GM18507 (cell line): Measurements from ENCODE around the gene GABRD.

Source experiments
- DNase-seq: peaks from one replicate; pipeline ENCODE4 v3.0.0; 2011; ENCODE audit warnings: low read depth; ENCODE audit not compliant: insufficient read length; ENCODE audit errors: extremely low spot score
- FAIRE-seq: peaks from 2 replicates; lab custom pipeline; 2011; peaks lifted over from hg19 to GRCh38; lab: Jason Lieb, UNC

GABRD gene

DNA sequence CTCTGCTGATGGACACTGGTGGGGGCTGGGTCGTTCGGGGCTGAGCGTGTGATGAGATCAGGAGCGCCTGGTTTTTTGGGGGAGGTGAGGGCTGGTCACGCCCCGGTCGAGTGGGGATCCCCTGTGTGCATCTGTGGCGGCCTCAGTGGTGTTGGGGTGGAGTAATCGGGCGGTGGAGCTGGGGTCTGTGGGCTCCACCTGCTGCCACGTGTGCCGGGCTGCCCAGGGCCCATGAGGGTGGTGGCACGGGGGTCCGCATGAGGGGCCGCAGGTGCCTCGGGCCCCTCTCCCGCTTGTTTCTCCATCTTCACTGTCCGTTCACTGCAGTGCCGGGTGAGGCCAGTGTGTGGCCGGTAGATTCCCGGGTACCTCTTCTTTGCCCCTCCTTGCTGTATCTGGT lies 48.2 kb downstream of the GABRD start:
- DNase-seq (no peak), FAIRE-seq (no peak)

DNA sequence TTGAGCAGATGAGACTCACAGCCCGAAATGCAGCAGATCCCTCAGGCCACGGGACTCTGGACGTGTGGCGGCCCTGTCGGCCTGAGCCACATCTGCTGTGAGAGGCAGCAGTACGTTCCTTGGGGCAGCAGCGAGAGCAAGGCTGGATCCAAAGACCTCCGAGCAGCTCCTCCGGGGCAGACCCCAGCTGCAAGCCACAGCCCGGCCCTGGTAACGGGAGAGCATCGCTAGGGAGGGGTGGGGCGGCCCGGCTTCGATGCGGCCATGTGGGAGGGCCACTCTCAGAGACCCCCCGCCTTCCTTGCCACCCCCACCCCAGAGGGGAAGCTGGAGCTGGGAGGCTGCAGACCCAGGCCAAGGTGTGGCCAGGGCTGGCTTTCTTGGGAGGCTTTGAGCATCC lies 48.8 kb downstream of the GABRD start:
- FAIRE-seq = no peak
- no peak for DNase-seq

- DNase-seq = no peak
- no peak for FAIRE-seq
Observed at GRCh38 chr1:2068951-2069350, 49.8 kb downstream of the GABRD start.

DNA sequence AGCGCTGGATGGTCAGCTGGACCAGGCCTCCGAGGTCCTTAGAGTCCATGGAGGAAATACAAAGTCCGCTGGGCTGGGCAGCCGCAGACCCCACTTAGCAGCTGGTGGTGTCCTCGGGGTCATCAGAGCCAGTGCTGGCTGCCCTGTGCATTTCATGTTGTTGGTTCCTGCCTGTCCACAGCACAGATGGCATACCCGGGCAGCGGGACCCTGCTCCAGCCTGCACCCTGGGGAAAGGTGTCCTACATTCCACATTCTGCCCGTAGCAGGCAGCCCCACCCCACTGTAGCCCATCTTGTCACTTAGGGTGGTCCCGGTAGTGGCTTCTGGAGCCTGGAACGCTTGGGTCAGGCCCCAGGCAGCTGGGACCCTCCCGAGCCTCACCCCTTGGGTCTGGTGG lies 50.9 kb downstream of the GABRD start:
- FAIRE-seq = no peak
- DNase-seq = no peak

- no peak for DNase-seq
- no peak for FAIRE-seq
Observed at GRCh38 chr1:2070800-2071530, 51.8 kb downstream of the GABRD start.

GRCh38 chr1:2072109-2072806 lies 53.1 kb downstream of the GABRD start:
- DNase-seq = no peak
- no peak for FAIRE-seq

- DNase-seq (no peak), FAIRE-seq (no peak)
Observed at GRCh38 chr1:2072891-2073290, 53.7 kb downstream of the GABRD start.

- no peak for FAIRE-seq
- no peak for DNase-seq
Observed at GRCh38 chr1:2073382-2074230, 54.5 kb downstream of the GABRD start.

- FAIRE-seq = no peak
- no peak for DNase-seq
Observed at GRCh38 chr1:2074396-2074795, 55.3 kb downstream of the GABRD start.

DNA sequence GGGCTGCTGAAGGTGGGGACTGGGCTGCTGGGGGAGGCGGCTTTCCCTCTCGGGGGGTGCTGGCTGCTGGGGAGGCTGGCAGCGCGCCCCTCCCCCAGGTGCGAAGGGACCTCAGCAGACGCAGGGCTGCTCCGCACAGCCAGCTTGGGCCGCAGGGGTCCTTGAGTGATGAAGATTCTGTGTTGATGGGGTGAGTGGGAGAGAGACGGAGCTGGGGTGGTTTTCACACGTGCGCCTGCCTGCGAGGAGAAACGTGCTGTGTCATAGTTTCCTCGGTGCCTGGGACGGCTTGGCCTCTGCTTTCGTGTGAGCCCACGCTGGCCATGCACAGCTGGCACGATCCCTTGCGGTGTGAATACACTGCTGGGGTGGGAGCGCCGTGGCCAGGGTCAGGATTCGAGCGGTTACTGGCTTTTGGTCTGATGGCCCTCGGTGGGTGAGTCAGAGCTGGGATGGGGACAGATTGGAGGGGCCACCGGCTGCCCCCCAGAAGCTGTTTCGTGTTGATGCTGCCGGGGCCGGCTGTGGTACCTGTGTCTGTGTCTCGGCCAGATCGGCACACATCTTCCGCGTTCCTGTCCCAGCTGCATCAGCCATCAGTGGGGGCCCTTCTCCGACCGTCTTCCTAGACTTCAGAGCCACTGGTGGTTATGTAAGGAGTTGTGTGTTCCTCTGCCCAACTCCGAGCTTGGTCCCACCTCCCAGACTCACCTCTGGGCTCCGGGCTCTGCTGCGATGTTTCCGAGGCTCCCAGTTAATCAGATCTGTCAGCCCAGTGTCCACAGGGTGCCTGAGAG lies 56.0 kb downstream of the GABRD start:
- no peak for FAIRE-seq

GRCh38 chr1:2076826-2077225 lies 57.7 kb downstream of the GABRD start:
- DNase-seq = no peak
- no peak for FAIRE-seq

More for the DNA sequence above, 56.0 kb downstream of the GABRD start:
- DNase-seq = no peak

GRCh38 chr1:2078170-2078569 lies 59.0 kb downstream of the GABRD start:
- no peak for DNase-seq
- FAIRE-seq = no peak

DNA sequence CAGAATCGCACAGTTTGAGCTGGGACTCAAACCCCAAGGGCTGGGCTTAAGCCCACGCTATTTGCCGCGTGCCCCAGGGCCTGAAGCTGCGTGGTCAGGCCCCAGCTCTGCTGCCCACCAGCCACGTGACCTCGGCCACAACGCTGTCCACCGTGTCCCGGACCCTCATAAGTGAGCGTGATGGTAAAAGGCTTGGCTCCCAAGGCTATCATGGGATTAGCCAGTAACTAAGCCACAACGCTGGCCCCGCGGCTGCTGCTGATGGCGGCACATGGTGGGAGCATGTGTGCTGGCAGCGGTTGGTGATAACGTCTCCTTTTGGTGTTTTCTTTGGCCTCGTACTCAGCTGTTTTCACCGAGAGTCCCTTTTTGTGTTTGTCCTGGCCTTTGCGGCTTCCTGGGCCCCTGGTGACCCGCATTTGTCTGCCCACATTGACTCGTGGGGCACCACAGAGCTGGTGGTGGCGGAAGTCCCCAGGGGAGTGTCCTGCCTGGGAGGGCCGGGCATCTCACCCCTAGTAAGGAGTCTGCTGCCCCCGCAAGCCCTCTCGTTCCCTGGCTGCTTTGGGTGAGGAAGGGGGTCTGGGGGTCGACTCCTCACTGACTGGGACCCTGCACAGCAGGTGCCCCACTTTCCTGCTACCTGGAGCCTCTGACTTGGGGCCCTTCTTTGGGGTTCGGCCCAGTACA lies 60.4 kb downstream of the GABRD start:
- DNase-seq (no peak), FAIRE-seq (no peak)

GRCh38 chr1:2080140-2080539 lies 61.0 kb downstream of the GABRD start:
- FAIRE-seq = no peak

More at GRCh38 chr1:2080140-2080539, 61.0 kb downstream of the GABRD start:
- no peak for DNase-seq
